Progenitor cell of endocrine pancreas (in vitro differentiated cells): Measurements from ENCODE around the gene ARHGAP8. TPM values are rescaled to one million over a fixed set of nuclear protein-coding genes. Genes with fewer than 3 reads are reported as not detected.

Source experiments
- DNase-seq: peaks from one replicate; pipeline ENCODE4 v3.0.0; 2021; ENCODE audit warnings: low spot score; ENCODE audit not compliant: unreplicated experiment
- H3K27ac Mint-ChIP-seq: 2 replicates; pipeline ENCODE4 v1.8.0; 2021; ENCODE audit warnings: mild to moderate bottlenecking, moderate library complexity, mixed read lengths
- H3K27me3 Mint-ChIP-seq: 2 replicates; pipeline ENCODE4 v1.8.0; 2021; ENCODE audit warnings: mixed read lengths
- H3K36me3 Mint-ChIP-seq: 2 replicates; pipeline ENCODE4 v1.8.0; 2022; ENCODE audit warnings: mixed read lengths; ENCODE audit not compliant: insufficient read depth
- H3K4me1 Mint-ChIP-seq: 2 replicates; pipeline ENCODE4 v1.8.0; 2021; ENCODE audit warnings: low read depth, mixed read lengths
- H3K4me3 Mint-ChIP-seq: 2 replicates; pipeline ENCODE4 v1.8.0; 2021; ENCODE audit warnings: low read depth, mild to moderate bottlenecking, moderate library complexity, mixed read lengths
- H3K9me3 Mint-ChIP-seq: 2 replicates; pipeline ENCODE4 v1.8.0; 2021; ENCODE audit warnings: low read depth, mixed read lengths
- CTCF ChIP-seq: fragments of 200-600 bp; sonication (generic); IDR thresholded peaks from one replicate; pipeline ENCODE4 v1.5.0; 2021; ENCODE audit warnings: antibody characterized with exemption, mild to moderate bottlenecking; ENCODE audit not compliant: unreplicated experiment
- total RNA-seq: library from RNA; stranded (reverse); gene quantifications from 2 replicates; pipeline ENCODE4 v1.2.1, GENCODE V29; 2021

The ARHGAP8 gene
- total RNA-seq, 1 donor from 2014 or later: 100 TPM

DNA sequence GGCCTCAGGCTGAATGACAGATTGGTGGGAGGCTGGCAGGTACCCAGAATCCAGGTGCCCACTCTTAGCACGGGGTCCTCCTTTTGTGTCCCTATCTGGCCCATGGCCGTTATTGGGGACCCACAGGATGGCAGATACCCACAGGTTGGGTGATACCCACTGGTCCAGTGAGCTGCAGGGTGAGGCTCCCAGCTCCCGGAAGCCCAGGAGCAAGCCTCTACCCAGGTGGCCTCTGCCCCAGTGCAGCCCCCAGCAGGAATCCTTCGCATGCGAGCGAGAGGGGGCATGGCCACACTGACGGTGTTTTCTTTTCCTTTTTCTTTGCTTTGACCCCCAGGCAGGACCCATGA is 141.3 kb downstream of the ARHGAP8 start:
- no peak overlapping the region for H3K4me3 Mint-ChIP-seq
- H3K27me3 Mint-ChIP-seq: no peaks in the 10 kb centered on the region
- H3K9me3 Mint-ChIP-seq: no peaks in the 10 kb centered on the region
- DNase-seq: no peak
- TF ChIP-seq CTCF: no peak
- peaks cover 2% of the 10 kb centered on the region for H3K36me3 Mint-ChIP-seq
- H3K4me1 Mint-ChIP-seq: no peaks in the 10 kb centered on the region
- no peak overlapping the region for H3K27ac Mint-ChIP-seq

- no peaks in the 10 kb centered on the region for H3K9me3 Mint-ChIP-seq
- no peak for TF ChIP-seq CTCF
- no peaks in the 10 kb centered on the region for H3K27me3 Mint-ChIP-seq
Observed at GRCh38 chr22:44894321-44894720, 141.9 kb downstream of the ARHGAP8 start.

GRCh38 chr22:44894782-44895181 is 142.4 kb downstream of the ARHGAP8 start:
- TF ChIP-seq CTCF: no peak
- H3K4me1 Mint-ChIP-seq: no peaks in the 10 kb centered on the region
- no peak for DNase-seq
- peaks cover 2% of the 10 kb centered on the region for H3K36me3 Mint-ChIP-seq
- no peaks in the 10 kb centered on the region for H3K9me3 Mint-ChIP-seq
- H3K27ac Mint-ChIP-seq: no peak overlapping the region
- H3K27me3 Mint-ChIP-seq: no peaks in the 10 kb centered on the region
- H3K4me3 Mint-ChIP-seq: no peak overlapping the region

More at GRCh38 chr22:44894321-44894720, 141.9 kb downstream of the ARHGAP8 start:
- H3K36me3 Mint-ChIP-seq: peaks cover 2% of the 10 kb centered on the region
- H3K27ac Mint-ChIP-seq: no peak overlapping the region
- no peak for DNase-seq
- no peak overlapping the region for H3K4me3 Mint-ChIP-seq
- H3K4me1 Mint-ChIP-seq: no peaks in the 10 kb centered on the region

DNA sequence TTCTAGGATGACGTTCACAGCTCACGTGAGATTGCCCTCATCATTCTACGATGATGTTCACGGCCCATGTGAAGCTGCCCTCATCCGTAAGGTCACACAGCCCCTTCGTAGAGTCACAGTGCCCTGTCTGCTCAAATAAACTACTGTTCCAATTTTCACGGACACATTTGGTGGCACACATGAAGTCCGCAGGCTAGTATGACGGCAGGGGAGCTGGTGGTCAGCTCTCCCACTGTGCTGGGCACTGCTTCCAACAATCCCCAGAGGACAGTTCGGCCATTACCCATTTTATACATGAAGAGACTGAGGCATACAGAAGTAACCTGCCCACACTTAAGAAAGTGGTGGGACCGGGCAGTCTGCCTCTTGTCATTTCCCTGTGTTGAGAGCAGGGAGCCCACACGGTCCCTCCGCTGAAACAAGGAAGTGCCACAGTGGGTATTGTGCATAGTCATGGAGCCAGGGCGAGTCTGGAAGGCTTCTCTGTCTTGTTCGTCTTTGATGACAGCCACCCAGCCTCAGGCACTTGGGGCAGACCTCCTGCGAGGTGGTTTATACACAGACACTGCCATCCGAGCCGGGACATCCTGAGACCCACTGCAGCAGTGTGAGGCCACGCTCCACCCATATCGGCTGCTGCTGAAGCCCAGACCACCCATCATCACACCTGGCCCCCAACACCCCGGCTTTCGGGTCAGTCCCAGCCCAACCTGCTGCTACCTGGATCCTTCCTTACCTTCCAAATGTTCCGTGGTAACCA is 143.1 kb downstream of the ARHGAP8 start:
- H3K9me3 Mint-ChIP-seq: no peaks in the 10 kb centered on the region
- TF ChIP-seq CTCF: no peak

DNA sequence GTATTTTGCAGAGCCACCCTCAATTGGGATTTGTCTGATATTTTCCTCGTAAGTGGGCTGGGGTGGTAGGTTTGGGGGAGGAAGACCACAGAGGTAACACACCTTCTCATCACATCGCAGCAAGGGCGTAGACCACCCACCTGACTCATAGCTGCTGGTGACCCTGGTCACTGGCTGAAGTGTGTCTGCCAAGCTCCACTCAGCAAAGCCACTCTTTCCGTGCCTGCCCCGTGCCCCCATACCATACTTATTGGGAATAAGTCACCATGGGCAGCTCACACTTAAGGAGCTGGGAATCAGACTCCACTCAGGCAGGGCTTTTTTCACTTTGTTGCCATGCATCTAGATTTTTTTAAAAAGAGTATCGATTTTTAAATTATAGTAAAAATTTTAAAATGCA is 145.9 kb downstream of the ARHGAP8 start:
- peaks cover 29% of the 10 kb centered on the region for H3K36me3 Mint-ChIP-seq
- H3K27me3 Mint-ChIP-seq: no peaks in the 10 kb centered on the region
- H3K4me3 Mint-ChIP-seq: no peak overlapping the region
- peaks cover 17% of the 10 kb centered on the region for H3K9me3 Mint-ChIP-seq
- TF ChIP-seq CTCF: no peak
- no peaks in the 10 kb centered on the region for H3K4me1 Mint-ChIP-seq
- no peak for DNase-seq
- H3K27ac Mint-ChIP-seq: no peak overlapping the region

More for the DNA sequence above, 143.1 kb downstream of the ARHGAP8 start:
- Mint-ChIP-seq H3K4me3 (no peak overlapping the region), H3K36me3 (peaks cover 6% of the 10 kb centered on the region), H3K4me1 (no peaks in the 10 kb centered on the region), H3K27me3 (no peaks in the 10 kb centered on the region), H3K27ac (no peak overlapping the region)
- DNase-seq: no peak
